Measurements from ENCODE around the gene ZBTB20.

Gene ZBTB20

DNA sequence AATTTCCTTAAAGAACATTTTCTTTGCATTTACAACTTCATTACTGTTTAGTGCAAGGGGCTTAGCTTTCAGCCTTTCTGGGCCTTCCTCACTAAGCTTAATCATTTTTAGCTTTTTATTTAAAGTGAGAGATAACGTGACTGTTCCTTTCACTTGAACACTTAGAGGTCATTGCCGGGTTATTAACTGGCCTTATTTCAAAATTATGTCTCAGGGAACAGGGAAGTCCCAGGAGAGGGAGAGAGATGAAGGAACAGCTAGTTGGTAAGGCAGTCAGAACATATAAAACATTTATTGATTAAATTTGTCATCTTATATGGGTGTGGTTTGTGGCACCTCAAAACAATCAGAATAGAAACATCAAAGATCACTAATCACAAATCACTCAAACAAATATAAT, 584.5 kb downstream of the ZBTB20 start:
- DNase-seq = no peak
- in situ Hi-C loops (cut with HindIII; ENCODE audit: low pct_ligation_motif_present, low pct_unique_long_range_greater_than_20kb, low sequenced_read_pairs) = no loop called here

DNA sequence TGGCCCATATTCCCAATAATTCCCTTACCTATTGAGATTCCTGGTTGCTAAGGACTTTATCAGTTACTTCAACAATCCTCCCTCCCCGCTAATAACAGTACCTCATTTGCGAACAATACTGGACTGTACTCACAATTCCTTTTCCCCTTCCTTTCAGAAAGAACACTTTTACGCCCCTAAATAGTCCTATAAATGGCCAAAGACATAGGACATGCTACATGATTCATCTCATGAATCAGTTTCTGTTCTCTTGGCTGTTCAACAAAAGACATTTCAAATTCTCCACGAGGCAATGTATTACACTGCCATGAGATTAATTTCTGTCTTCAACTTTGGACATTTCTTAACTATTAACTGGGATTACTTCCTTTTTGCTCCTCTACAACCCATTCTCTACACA, 588.8 kb downstream of the ZBTB20 start:
- in situ Hi-C loops (cut with HindIII; ENCODE audit: low pct_ligation_motif_present, low pct_unique_long_range_greater_than_20kb, low sequenced_read_pairs) = no loop called here
- no peak for DNase-seq

DNA sequence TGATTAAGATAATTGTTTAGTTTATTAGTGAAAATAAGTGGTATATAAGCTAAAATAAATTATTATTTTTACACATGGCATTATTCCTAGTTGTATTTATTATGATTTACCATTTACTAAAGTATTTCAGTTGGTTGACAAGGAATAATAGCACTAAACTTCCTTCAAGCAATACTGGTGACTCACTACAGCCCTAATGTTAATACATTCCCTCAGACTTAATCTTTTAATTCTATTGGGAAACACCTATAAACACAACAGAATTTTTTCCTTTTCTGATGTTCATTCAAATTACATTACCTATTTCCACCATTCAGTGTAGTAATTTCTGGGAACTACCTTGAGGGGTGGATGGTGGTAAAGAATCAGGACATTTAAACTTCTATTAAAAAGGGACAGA, 589.3 kb downstream of the ZBTB20 start:
- DNase-seq = no peak
- in situ Hi-C loops (cut with HindIII; ENCODE audit: low pct_ligation_motif_present, low pct_unique_long_range_greater_than_20kb, low sequenced_read_pairs) = no loop called here

DNA sequence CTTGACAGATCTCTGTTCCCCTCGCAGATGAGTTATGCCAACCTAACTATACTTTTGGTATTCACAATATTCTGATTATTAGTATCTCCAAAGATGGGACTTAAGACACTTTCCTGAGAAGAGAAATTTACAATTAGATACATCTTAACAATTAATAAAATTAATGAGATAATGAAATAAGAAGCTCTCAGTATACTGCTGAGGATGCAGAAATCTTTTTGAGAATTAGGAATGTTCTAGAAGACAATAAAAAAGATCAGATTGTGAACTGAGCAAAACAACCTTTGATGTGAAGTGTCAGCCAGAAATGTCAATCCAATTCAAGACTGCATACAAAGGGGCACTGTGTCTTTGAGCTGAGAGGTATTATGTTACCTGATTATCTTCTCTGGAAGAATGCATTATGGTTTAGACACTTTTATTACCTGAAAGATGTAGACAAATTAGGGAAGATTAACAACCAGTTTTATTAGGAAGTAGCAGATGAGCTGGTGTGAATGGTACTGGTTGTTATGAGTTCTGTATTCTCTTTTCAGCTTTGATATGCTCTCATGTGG, 590.4 kb downstream of the ZBTB20 start:
- in situ Hi-C loops (cut with HindIII; ENCODE audit: low pct_ligation_motif_present, low pct_unique_long_range_greater_than_20kb, low sequenced_read_pairs) = no loop called here
- DNase-seq = no peak

DNA sequence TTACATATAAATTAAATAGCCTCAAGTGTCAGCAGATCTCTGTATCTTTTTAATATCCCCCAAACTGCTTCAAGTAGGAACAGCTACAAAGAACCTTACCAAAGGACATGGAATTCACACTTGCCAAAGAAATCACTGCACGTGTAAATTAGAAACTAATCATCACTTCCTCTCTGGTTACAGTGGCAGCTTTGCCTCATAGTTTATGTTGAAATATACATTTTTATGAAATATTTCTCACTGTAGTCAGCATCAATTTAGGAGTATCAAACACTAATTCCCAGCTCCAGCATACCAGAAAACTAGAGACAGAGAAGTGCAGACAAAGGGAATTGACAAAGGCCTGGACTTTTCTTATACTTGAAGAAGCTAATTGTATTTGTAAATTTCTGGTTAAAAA, 592.4 kb downstream of the ZBTB20 start:
- no peak for DNase-seq
- in situ Hi-C loops (cut with HindIII; ENCODE audit: low pct_ligation_motif_present, low pct_unique_long_range_greater_than_20kb, low sequenced_read_pairs) = no loop called here

DNA sequence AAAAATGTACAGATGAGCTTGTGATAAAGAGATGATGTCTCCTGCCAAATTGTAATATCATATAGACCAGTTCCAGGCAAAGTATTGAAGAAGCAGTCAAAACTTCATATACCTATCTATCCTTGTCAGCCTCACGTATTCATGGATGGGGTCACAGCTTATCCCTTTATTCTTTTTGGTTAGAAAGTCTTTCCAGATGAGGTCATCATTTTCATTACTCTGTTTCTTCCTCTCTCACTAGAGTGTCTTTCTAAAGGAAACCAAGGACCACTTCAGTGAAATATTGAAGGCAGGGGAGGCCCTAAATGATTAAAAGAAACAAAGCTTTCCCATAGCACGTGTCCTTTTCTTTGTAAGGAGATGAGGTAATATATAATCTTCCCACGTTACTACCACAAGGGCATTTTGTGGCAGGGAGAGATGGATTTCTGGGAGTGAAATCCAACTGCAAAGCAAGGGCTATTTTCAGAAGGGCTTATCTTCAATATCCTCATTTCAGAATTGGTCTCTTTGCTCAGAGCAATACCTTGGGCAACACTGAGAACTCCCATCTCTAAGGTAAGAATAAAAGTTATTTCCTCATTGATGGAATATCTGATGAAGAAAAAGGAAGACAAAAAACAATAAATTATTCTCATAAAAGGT, 593.0 kb downstream of the ZBTB20 start:
- in situ Hi-C loops (cut with HindIII; ENCODE audit: low pct_ligation_motif_present, low pct_unique_long_range_greater_than_20kb, low sequenced_read_pairs) = no loop called here

DNA sequence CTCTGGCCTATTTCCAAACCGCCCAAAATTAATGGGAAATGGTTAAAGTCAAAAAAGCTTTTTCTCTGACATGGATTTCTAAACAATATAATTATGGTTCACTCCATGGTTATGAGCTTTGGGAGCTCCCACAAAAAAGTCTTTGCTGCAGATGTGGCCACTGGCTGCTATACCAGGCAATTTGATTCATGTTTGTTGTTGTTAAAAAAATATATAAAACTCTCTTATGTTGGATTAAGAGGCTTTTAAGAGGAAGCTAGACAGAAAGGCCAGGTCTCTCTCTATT, 594.6 kb downstream of the ZBTB20 start:
- in situ Hi-C loops (cut with HindIII; ENCODE audit: low pct_ligation_motif_present, low pct_unique_long_range_greater_than_20kb, low sequenced_read_pairs) = no loop called here

More for the DNA sequence above, 593.0 kb downstream of the ZBTB20 start:
- DNase-seq = no peak

DNA sequence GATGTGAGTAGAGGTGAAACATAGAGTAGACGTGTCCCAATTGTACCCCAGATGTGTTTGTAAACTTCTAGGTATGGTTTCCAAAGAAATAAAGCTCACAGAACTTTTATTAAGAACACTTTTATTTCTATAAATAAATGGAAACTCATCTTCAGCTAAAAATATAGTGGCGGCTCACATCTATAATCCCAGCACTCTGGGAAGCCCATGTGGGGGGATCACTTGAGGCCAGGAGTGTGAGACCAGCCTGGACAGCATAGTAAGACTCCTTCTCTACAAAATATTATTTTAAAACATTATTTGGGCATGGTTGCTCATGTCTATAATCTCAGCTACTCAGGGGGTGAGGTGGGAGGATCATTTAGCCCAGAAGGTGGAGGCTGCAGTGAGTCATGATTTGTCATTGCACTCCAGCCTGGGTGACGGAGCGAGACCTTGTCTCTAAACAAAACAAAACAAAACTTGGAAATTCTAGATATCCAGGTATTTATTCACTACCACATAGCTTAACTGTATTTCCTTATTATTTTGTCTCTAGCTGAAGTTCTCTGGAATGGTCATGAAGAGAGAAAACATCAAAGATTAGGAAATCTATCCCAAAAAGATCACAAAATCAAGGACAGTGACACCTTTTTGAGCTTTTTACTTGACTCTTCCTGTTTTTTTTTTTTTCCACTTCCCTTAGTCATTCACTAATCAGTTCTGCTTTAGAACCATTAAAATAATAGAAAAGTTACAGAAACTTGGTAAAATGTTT, 595.1 kb downstream of the ZBTB20 start:
- in situ Hi-C loops (cut with HindIII; ENCODE audit: low pct_ligation_motif_present, low pct_unique_long_range_greater_than_20kb, low sequenced_read_pairs) = no loop called here
- peak; percentile 79 for DNase-seq

More for the DNA sequence above, 594.6 kb downstream of the ZBTB20 start:
- DNase-seq = no peak

DNA sequence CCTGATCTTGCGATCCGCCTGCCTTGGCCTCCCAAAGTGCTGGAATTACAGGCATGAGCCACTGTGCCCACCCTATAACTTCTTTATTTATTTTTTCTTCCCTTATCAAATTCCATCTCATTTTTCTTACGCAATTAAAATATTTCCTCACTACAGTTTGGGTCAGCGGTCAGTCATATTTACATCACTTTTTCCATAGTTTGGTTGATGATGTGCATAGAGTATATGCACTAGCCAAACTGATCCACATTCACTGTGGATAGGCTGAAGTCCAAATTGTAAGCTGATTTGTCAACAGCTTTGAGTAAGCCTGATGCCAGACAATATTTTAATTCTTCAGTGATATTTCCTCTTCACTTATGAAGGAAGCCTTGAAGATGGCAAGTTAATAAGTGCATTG, 596.9 kb downstream of the ZBTB20 start:
- in situ Hi-C loops (cut with HindIII; ENCODE audit: low pct_ligation_motif_present, low pct_unique_long_range_greater_than_20kb, low sequenced_read_pairs) = no loop called here
- DNase-seq = no peak

DNA sequence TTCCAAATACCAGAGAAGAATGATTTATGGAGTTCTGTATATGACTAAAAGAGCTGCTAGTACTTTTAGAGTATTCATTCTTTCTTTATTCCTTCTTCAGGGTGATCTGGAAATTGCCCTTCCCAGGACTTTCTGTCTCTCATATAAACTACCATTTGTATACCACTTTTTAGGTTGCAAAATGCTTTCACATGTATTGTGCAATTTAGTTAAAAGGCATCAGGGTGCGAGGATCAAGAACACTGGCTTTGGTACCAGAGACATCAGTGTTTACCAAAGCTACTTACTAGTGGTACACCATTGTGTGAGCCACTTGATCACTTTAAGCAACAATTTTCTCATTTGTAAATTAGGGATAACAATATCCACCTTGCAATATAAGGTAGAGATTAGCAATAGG, 601.9 kb downstream of the ZBTB20 start:
- in situ Hi-C loops (cut with HindIII; ENCODE audit: low pct_ligation_motif_present, low pct_unique_long_range_greater_than_20kb, low sequenced_read_pairs) = no loop called here
- no peak for DNase-seq

DNA sequence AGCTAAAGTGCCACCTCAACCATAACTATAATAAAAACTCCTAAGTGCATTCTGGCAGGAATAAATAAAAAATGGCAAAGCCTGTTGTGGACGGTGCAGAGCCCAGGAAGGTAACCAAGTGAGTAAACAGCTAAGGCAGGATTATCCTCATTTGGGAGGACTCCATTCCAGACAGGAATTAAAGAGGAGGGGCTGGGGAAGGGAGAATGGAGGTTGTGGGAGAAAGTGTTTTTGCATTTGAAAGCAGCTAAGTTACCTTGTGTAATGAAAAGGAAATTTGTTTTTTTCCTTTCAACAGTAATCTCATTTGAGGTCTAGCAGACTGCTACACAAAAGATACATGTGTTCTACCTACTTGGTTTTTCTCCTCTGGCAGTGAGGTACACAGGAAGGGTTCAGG, 604.7 kb downstream of the ZBTB20 start:
- in situ Hi-C loops (cut with HindIII; ENCODE audit: low pct_ligation_motif_present, low pct_unique_long_range_greater_than_20kb, low sequenced_read_pairs) = no loop called here
- DNase-seq = no peak

DNA sequence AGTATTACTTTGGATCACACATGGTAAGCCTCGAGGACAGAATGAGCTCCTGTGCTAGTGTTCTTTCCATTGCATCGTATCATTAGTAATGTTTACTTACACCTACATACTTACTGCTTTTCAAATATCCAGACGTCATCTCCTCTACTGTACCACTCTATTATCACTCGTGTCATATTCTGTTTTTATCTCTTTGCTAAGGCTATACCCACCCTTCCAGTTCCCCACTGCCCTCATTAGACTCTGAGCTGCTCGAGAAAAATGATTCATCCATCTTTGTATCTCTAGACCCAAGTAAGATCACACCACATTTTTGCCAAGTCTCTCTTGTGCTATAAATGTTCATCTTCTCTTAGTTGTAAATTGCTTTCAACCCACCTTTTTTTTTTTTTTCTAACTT, 607.6 kb downstream of the ZBTB20 start:
- in situ Hi-C loops (cut with HindIII; ENCODE audit: low pct_ligation_motif_present, low pct_unique_long_range_greater_than_20kb, low sequenced_read_pairs) = no loop called here

DNA sequence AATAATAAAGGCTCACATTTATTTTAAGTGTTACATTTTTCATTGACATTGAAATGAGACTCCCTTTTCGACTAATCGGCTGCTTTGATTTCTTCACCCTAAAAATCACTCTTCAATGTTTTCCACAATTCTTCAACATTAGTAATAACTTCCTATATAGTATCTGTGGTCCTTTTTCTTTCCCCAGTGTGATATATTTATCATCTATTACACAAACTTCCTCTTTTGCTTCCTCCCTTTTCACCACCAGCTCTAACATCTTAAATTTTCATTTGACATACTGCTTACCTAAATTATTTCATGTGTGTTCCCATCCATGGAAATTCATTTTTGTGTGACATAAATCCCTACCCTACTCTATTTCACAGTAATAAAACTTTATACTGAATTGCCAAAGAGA, 608.9 kb downstream of the ZBTB20 start:
- in situ Hi-C loops (cut with HindIII; ENCODE audit: low pct_ligation_motif_present, low pct_unique_long_range_greater_than_20kb, low sequenced_read_pairs) = no loop called here
- DNase-seq = no peak

More for the DNA sequence above, 607.6 kb downstream of the ZBTB20 start:
- no peak for DNase-seq

DNA sequence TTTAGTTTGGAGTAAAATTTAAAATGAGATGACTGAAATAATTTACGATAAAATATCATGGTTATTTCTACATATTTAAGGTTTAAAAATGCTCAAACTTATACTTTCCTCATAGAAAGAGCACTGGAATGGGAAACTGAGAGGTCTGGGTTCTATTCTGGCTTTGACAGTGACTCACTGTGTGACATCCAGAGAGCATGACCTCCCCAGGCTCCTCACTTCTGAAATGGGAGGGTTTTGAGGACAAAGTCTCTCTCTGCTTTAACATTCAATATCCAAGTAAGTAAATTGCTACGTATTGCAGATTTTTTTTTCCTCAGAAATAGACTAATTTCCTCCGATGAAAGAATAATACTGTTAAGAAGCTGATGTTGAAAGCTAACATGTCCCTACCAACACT, 618.6 kb downstream of the ZBTB20 start:
- in situ Hi-C loops (cut with HindIII; ENCODE audit: low pct_ligation_motif_present, low pct_unique_long_range_greater_than_20kb, low sequenced_read_pairs) = no loop called here
- DNase-seq = no peak

DNA sequence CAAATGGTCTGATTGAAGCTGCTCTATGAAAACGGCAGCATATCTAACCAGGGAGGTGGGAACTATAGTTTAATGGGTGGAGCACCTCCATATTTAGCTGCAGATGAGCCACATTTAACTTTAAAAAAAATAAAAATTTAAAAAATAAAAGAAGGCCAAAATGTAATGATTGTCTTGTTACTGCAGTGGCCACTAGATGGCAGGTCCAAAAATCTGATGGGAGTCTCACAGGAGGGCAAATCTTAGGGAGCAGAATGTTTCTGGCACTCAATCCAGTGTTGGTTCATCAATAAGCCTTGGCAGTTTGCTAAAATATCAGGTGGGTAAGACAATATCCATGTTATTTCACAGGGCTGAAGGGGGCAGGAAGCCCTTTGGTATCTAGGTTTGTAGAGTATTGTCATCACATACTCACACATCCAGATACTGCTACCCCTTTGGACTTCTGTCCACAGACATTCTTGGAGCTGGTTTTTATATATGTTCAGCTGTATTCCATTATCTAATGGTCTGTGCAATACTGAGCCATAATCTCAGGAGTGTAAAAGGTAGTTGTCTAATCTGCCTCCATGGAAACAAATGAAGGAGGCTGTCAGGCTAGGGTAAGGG, 619.9 kb downstream of the ZBTB20 start:
- in situ Hi-C loops (cut with HindIII; ENCODE audit: low pct_ligation_motif_present, low pct_unique_long_range_greater_than_20kb, low sequenced_read_pairs) = no loop called here

DNA sequence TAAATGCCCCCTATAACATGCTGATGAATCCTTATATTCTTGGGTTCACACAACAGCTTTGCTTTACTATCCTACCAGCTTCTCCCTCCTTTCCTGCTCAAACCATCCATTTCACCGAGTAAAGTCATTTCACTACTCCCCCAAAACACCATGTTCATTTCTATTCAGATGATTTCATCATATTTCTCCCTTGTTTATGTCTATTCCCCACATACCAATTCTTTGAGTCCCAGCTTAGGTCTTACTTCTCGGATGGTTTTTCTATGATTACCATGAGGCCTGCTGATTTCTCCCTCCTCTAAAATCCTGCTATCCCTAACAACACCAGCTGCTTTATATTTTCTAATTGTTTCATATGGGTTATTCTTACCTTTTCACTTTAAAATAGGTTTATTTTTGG, 621.8 kb downstream of the ZBTB20 start:
- in situ Hi-C loops (cut with HindIII; ENCODE audit: low pct_ligation_motif_present, low pct_unique_long_range_greater_than_20kb, low sequenced_read_pairs) = no loop called here
- no peak for DNase-seq

More for the DNA sequence above, 619.9 kb downstream of the ZBTB20 start:
- peak; percentile 14 for DNase-seq

DNA sequence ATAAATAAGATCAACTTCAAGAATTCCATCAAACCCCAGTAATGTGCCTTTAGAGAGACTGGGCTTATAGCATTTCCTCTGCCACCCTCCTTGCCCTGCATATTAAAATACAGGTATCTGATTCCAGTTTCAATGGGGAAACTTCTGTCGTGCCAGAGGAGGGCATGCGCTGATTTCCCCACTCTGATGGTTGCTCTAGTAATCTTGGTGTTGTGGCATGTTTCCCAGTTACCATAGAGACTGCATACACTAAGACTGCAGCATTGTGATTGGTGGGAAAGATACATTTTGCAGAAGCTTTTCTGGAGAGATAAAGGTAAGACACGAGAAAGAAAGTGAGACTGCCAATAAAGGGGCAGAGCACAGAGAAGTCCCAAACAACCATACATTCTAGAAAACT, 627.7 kb downstream of the ZBTB20 start:
- peak; percentile 33 for DNase-seq
- in situ Hi-C loops (cut with HindIII; ENCODE audit: low pct_ligation_motif_present, low pct_unique_long_range_greater_than_20kb, low sequenced_read_pairs) = no loop called here

DNA sequence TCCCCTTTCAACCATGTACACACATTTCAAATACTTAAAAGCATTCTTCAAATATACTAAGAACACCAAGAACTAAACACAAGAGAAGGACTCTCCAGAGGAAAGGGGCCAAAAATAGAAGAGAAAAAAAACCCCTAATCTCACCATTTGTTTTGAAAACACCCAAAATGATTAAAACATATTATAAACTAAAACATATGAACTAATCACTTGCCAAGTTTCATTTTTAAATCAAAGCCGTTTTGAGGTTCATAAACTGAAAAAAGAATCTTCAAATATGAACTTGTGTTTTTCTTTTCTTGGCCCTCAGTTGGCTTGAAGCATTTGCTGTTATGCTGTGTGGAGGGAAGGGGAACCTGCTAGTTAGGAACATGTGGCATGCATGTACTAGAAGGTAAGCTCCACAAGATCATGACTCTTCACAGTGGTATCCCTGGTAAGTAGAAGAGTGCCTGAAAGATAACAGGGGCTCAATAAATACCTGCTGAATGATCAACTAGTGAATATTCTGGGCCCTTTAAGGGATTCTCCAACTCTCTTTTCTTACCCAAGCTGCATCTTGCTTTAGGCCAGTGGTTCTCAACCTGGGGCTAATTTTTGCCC, 628.8 kb downstream of the ZBTB20 start:
- in situ Hi-C loops (cut with HindIII; ENCODE audit: low pct_ligation_motif_present, low pct_unique_long_range_greater_than_20kb, low sequenced_read_pairs) = no loop called here
- DNase-seq = no peak

DNA sequence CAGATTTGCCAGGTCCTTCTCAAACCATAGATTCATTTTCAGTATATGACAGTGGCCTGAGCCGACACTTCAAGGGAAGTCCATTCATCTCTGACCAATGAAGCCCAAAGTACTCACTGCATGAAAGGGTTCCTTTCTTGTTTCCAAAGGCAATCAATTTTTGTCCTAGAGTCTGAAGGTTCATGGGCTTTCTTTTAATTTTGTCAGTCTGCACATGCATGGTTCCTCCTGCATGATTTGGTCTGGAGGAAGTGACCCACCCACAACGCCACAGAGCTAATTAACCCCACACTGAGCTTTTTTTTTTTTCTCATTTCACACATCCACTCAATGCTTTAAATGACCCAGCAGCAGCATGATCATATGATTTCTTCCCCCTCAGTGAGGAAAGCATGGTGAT, 636.9 kb downstream of the ZBTB20 start:
- in situ Hi-C loops (cut with HindIII; ENCODE audit: low pct_ligation_motif_present, low pct_unique_long_range_greater_than_20kb, low sequenced_read_pairs) = no loop called here
- DNase-seq = no peak

All from ACHN (cell line).